ENCODE data around the gene U2AF2.

U2AF2 gene

DNA sequence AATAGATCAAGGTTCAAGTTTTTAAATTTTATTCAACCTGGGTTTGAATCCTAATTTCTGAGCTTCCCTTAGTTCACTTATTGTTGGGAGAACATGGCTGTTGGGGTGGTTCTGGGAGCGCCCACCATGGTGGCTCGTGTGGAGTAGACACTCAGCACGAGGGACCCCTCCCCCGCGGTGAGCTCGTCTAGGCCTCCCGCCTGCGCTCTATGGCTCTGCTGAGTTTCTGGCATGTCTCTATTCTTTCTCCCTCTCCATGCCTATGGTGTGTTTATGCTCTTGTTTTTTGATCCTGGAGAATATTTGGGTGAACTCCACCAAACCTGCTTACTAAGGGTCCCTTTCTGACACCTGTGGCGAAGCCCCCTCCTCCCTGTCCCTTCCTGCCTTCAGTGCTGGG, 18.6 kb downstream of the U2AF2 start:
- DNase-seq (ENCODE audit: low spot score) = no peak
- Histone ChIP-seq H3K27ac (peak overlapping the region in 1 of 2 donors; percentile 19), H3K4me3 (no peak overlapping the region)
- TF ChIP-seq CTCF (IDR thresholded peaks at IDR 0.05) = no peak

DNA sequence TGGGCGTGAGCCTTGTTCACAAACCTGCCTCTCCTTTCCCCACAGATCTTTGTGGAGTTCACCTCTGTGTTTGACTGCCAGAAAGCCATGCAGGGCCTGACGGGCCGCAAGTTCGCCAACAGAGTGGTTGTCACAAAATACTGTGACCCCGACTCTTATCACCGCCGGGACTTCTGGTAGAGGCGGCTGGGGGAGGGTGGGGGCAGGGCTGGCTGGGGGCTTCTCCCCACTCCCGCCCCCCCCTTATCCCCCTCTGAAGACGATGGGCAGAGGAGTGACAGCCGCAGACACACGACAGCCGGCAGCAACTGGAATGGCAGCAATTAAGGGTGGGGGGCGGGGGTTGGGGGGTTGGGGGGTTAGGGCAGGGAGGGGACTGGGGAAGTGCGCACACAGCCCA, 19.1 kb downstream of the U2AF2 start:
- Histone ChIP-seq H3K27ac (peak overlapping the region in 1 of 2 donors; percentile 19), H3K4me3 (no peak overlapping the region)
- DNase-seq (ENCODE audit: low spot score) = no peak
- TF ChIP-seq CTCF (IDR thresholded peaks at IDR 0.05) = no peak

GRCh38 chr19:55674459-55674840, 19.6 kb downstream of the U2AF2 start:
- H3K27ac ChIP-seq = peak overlapping the region; percentile 19 to 98
- DNase-seq (ENCODE audit: low spot score) = no peak
- peak overlapping the region; percentile 99 for H3K4me3 ChIP-seq

GRCh38 chr19:55674841-55675660, 20.2 kb downstream of the U2AF2 start, which contains the start of gene EPN1:
TSS of gene EPN1 (plus strand) at chr19:55675226. CDS start at chr19:55678628, 3,402 bp downstream.
- TF ChIP-seq CTCF (IDR thresholded peaks at IDR 0.05) = no peak
- Histone ChIP-seq H3K4me3 (peak within 1 kb of the TSS; percentile 99), H3K27ac (peak within 1 kb of the TSS; percentile 82 to 98)
- DNase-seq (ENCODE audit: low spot score) = peak; percentile 96

More at GRCh38 chr19:55674459-55674840, 19.6 kb downstream of the U2AF2 start:
- no peak for TF ChIP-seq CTCF (IDR thresholded peaks at IDR 0.05)

- no peak for TF ChIP-seq CTCF (IDR thresholded peaks at IDR 0.05)
- peak overlapping the region; percentile 82 to 98 for H3K27ac ChIP-seq
- no peak for DNase-seq (ENCODE audit: low spot score)
- peak overlapping the region; percentile 99 for H3K4me3 ChIP-seq
These were observed 21.0 kb downstream of the U2AF2 start for GRCh38 chr19:55675661-55676354.

DNA sequence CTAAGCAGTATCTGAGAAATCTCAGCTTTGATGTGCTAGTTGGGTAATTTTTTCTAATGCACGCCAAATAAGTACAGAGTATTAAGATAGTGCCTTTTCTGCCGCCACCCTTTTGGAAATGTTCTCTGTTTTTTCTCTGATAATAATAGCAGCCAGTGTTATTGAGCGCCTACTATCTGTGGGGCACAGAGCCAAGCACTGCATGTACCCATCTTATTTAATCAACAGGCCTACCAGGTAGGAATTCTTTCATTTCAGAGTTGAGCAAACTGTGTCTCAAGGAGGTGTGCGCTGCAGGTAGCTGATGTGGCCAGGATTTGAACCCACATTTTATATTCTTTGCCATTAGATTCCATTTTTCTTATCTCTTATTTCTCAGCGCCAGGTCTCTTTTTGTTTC, 21.5 kb downstream of the U2AF2 start:
- H3K27ac ChIP-seq = no peak overlapping the region
- peak overlapping the region; percentile 99 for H3K4me3 ChIP-seq
- TF ChIP-seq CTCF (IDR thresholded peaks at IDR 0.05) = no peak
- no peak for DNase-seq (ENCODE audit: low spot score)
